ENCODE results near the gene SNX25. TPM values are rescaled to one million over a fixed set of nuclear protein-coding genes. Genes with fewer than 3 reads are reported as not detected.
A peak's percentile ranks its signal among the peaks of the same experiment; 100 is the strongest.

SNX25 gene
- total and polyA plus RNA-seq, 4 donors: 2.8 to 13.9 (median 5.0) TPM

GRCh38 chr4:185379326-185380295 is 170.2 kb downstream of the SNX25 start:
- Histone ChIP-seq H3K9ac (ENCODE audit: low read depth in 1 of 2, low read length in 2 of 2) (peak overlapping the region in 1 of 2 donors; percentile 29), H3K36me3 (ENCODE audit: control insufficient read depth in 4 of 4, insufficient read depth in 3 of 4, low read depth in 1 of 4, low read length in 3 of 4) (no peaks in the 10 kb centered on the region), H3K27ac (ENCODE audit: low read depth in 1 of 2, low read length in 2 of 2) (peak overlapping the region; percentile 52 to 71), H3K27me3 (ENCODE audit: control insufficient read depth in 4 of 4, insufficient read depth in 4 of 4, low read length in 3 of 4) (no peaks in the 10 kb centered on the region), H3K9me3 (ENCODE audit: control insufficient read depth in 4 of 4, low read length in 3 of 4) (peaks cover 0 to 4% (median 0%) of the 10 kb centered on the region in 4 donors), H3K4me3 (ENCODE audit: low read depth in 1 of 3, low read length in 3 of 3) (no peak overlapping the region), H3K4me1 (ENCODE audit: control insufficient read depth in 4 of 4, insufficient read depth in 4 of 4, low read length in 3 of 4) (peaks cover 0 to 5% (median 1%) of the 10 kb centered on the region in 4 donors)
- TF ChIP-seq ZBTB33 (IDR thresholded peaks at IDR 0.05) (no peak), RAD21 (IDR thresholded peaks at IDR 0.05) (no peak), JUND (IDR thresholded peaks at IDR 0.05) (no peak), NR2F2 (IDR thresholded peaks at IDR 0.05) (no peak), MAX (IDR thresholded peaks at IDR 0.05) (no peak)
- no peak for DNase-seq (ENCODE audit: low spot score)
- WGBS: 82% methylated on average over 13 of the region's 13 CpGs

GRCh38 chr4:185380320-185380719 is 170.9 kb downstream of the SNX25 start:
- no peak for DNase-seq (ENCODE audit: low spot score)
- 90% methylated on average over 1 of the region's 1 CpG for WGBS
- Histone ChIP-seq H3K9me3 (ENCODE audit: control insufficient read depth in 4 of 4, low read length in 3 of 4) (peaks cover 0 to 4% (median 0%) of the 10 kb centered on the region in 4 donors), H3K9ac (ENCODE audit: low read depth in 1 of 2, low read length in 2 of 2) (peak overlapping the region in 1 of 2 donors; percentile 29), H3K4me1 (ENCODE audit: control insufficient read depth in 4 of 4, insufficient read depth in 4 of 4, low read length in 3 of 4) (peaks cover 0 to 5% (median 1%) of the 10 kb centered on the region in 4 donors), H3K27me3 (ENCODE audit: control insufficient read depth in 4 of 4, insufficient read depth in 4 of 4, low read length in 3 of 4) (no peaks in the 10 kb centered on the region), H3K36me3 (ENCODE audit: control insufficient read depth in 4 of 4, insufficient read depth in 3 of 4, low read depth in 1 of 4, low read length in 3 of 4) (no peaks in the 10 kb centered on the region), H3K4me3 (ENCODE audit: low read depth in 1 of 3, low read length in 3 of 3) (no peak overlapping the region), H3K27ac (ENCODE audit: low read depth in 1 of 2, low read length in 2 of 2) (peak overlapping the region; percentile 52 to 71)
- TF ChIP-seq HNF4G (IDR thresholded peaks at IDR 0.05) (no peak), RXRA (IDR thresholded peaks at IDR 0.05) (peak; percentile 72 to 79), YY1 (IDR thresholded peaks at IDR 0.05) (peak; percentile 94), GABPA (IDR thresholded peaks at IDR 0.05 in 1 of 2, conservative IDR thresholded peaks at IDR 0.05 in 1 of 2) (peak in 1 of 2 donors; percentile 65), SP1 (IDR thresholded peaks at IDR 0.05) (peak; percentile 81), HNF4A (conservative IDR thresholded peaks at IDR 0.05) (peak; percentile 70 to 78), EGR1 (IDR thresholded peaks at IDR 0.05; ENCODE audit: low read depth in 2 of 2) (peak in 1 of 2 donors; percentile 56), ZBTB33 (IDR thresholded peaks at IDR 0.05) (peak; percentile 72), FOXA2 (IDR thresholded peaks at IDR 0.05) (peak; percentile 98), NR2F2 (IDR thresholded peaks at IDR 0.05) (no peak), JUND (IDR thresholded peaks at IDR 0.05) (peak; percentile 54 to 58), REST (IDR thresholded peaks at IDR 0.05) (peak; percentile 53), TAF1 (conservative IDR thresholded peaks at IDR 0.05) (no peak), MAX (IDR thresholded peaks at IDR 0.05) (peak; percentile 82), FOXA1 (IDR thresholded peaks at IDR 0.05) (peak; percentile 95), CTCF (IDR thresholded peaks at IDR 0.05; ENCODE audit: low read depth, low read length, missing input control) (no peak), ATF3 (IDR thresholded peaks at IDR 0.05) (no peak), RAD21 (IDR thresholded peaks at IDR 0.05) (peak; percentile 33 to 50)

Data from liver (tissue), 9 donors.